ENCODE measurements around the gene NECTIN1. TPM values are rescaled to one million over a fixed set of nuclear protein-coding genes. Genes with fewer than 3 reads are reported as not detected.

Gene NECTIN1
- total RNA-seq, 2 experiments from 2014 or later = 0.34 to 0.39 TPM

GRCh38 chr11:119764108-119764868, 35.3 kb upstream of the NECTIN1 start:
- Mint-ChIP-seq H3K4me1 (ENCODE audit: low read depth) (no peaks in the 10 kb centered on the region), H3K27me3 (ENCODE audit: low read depth) (peaks cover 17% of the 10 kb centered on the region), H3K4me3 (no peak overlapping the region), H3K9me3 (ENCODE audit: insufficient read depth) (no peaks in the 10 kb centered on the region), H3K36me3 (ENCODE audit: low read depth) (no peaks in the 10 kb centered on the region), H3K27ac (no peak overlapping the region)
- DNase-seq (no peak), ATAC-seq (no peak)
- ChIA-PET CTCF (no interaction called here), POLR2A (no interaction called here)

- ATAC-seq (no peak), DNase-seq (no peak)
- peaks cover 11% of the 10 kb centered on the region for H3K27me3 Mint-ChIP-seq (ENCODE audit: low read depth)
- no peak overlapping the region for H3K4me3 Mint-ChIP-seq
- H3K9me3 Mint-ChIP-seq (ENCODE audit: insufficient read depth) = no peaks in the 10 kb centered on the region
- H3K36me3 Mint-ChIP-seq (ENCODE audit: low read depth) = no peaks in the 10 kb centered on the region
- H3K4me1 Mint-ChIP-seq (ENCODE audit: low read depth) = no peaks in the 10 kb centered on the region
- ChIA-PET CTCF (no interaction called here), POLR2A (no interaction called here)
- H3K27ac Mint-ChIP-seq = no peak overlapping the region
Observed at GRCh38 chr11:119763071-119763728, 34.2 kb upstream of the NECTIN1 start.

- CTCF ChIA-PET = no interaction called here
- H3K27ac Mint-ChIP-seq = no peak overlapping the region
- POLR2A ChIA-PET = no interaction called here
- no peak overlapping the region for H3K4me3 Mint-ChIP-seq
- no peak for ATAC-seq
- H3K27me3 Mint-ChIP-seq (ENCODE audit: low read depth) = peaks cover 16% of the 10 kb centered on the region
- DNase-seq = no peak
- H3K9me3 Mint-ChIP-seq (ENCODE audit: insufficient read depth) = no peaks in the 10 kb centered on the region
- no peaks in the 10 kb centered on the region for H3K4me1 Mint-ChIP-seq (ENCODE audit: low read depth)
- H3K36me3 Mint-ChIP-seq (ENCODE audit: low read depth) = no peaks in the 10 kb centered on the region
Observed at GRCh38 chr11:119759747-119760412, 30.9 kb upstream of the NECTIN1 start.

GRCh38 chr11:119759324-119759723, 30.3 kb upstream of the NECTIN1 start:
- Mint-ChIP-seq H3K4me1 (ENCODE audit: low read depth) (no peaks in the 10 kb centered on the region), H3K9me3 (ENCODE audit: insufficient read depth) (no peaks in the 10 kb centered on the region), H3K27me3 (ENCODE audit: low read depth) (peaks cover 14% of the 10 kb centered on the region), H3K36me3 (ENCODE audit: low read depth) (no peaks in the 10 kb centered on the region), H3K4me3 (no peak overlapping the region), H3K27ac (no peak overlapping the region)
- POLR2A ChIA-PET = no interaction called here
- DNase-seq (no peak), ATAC-seq (no peak)
- CTCF ChIA-PET = no interaction called here

- H3K4me1 Mint-ChIP-seq (ENCODE audit: low read depth) = no peaks in the 10 kb centered on the region
- DNase-seq = no peak
- H3K9me3 Mint-ChIP-seq (ENCODE audit: insufficient read depth) = no peaks in the 10 kb centered on the region
- H3K27ac Mint-ChIP-seq = no peak overlapping the region
- H3K36me3 Mint-ChIP-seq (ENCODE audit: low read depth) = no peaks in the 10 kb centered on the region
- no peak overlapping the region for H3K4me3 Mint-ChIP-seq
- ATAC-seq = no peak
- H3K27me3 Mint-ChIP-seq (ENCODE audit: low read depth) = peaks cover 11% of the 10 kb centered on the region
- ChIA-PET POLR2A (no interaction called here), CTCF (interaction anchor here (1.0 kb wide), 1 partner anchor 29 kb away, joined by 3 read pairs; the partner anchor contains the start of gene NECTIN1)
Observed at GRCh38 chr11:119758291-119758690, 29.3 kb upstream of the NECTIN1 start.

- no peak for DNase-seq
- POLR2A ChIA-PET = no interaction called here
- Mint-ChIP-seq H3K27ac (no peak overlapping the region), H3K4me1 (ENCODE audit: low read depth) (no peaks in the 10 kb centered on the region), H3K27me3 (ENCODE audit: low read depth) (peaks cover 16% of the 10 kb centered on the region), H3K4me3 (no peak overlapping the region), H3K36me3 (ENCODE audit: low read depth) (no peaks in the 10 kb centered on the region), H3K9me3 (ENCODE audit: insufficient read depth) (no peaks in the 10 kb centered on the region)
- CTCF ChIA-PET = no interaction called here
- no peak for ATAC-seq
Observed at GRCh38 chr11:119757378-119757777, 28.4 kb upstream of the NECTIN1 start.

DNA sequence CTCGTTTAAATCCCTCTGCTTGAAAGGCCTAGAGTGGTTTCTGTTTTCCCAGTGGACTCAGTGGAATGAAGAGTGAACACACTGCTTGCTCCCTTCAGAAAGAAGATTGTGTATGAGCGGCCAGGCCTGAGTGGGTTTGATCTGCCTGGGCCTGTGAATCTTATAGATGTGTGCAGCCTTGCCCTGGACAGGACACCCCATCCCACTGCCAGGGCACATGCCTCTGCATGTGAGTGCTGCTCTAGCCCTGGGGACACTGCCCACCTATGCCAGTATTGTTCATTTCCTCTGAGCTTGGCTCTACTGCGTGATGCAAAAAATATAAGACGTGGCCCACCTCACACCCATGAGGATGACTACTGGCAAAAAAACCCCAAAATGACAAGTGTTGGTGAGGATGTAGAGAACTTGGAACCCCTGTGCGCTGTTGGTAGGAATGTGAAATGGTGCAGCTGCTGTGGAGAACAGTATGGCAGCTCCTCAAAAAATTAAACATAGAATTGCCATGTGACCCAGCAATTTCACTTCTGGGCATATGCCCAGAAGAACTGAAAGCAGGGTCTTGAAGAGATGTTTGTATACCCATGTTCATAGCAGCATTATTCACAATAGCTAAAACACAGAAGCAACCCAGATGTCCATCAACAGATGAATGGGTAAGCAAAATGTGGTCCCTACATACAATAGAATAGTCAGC, 27.3 kb upstream of the NECTIN1 start:
- H3K27me3 Mint-ChIP-seq (ENCODE audit: low read depth) = peaks cover 22% of the 10 kb centered on the region
- H3K4me3 Mint-ChIP-seq = no peak overlapping the region
- H3K4me1 Mint-ChIP-seq (ENCODE audit: low read depth) = no peaks in the 10 kb centered on the region
- H3K27ac Mint-ChIP-seq = no peak overlapping the region
- CTCF ChIA-PET = no interaction called here
- no peaks in the 10 kb centered on the region for H3K36me3 Mint-ChIP-seq (ENCODE audit: low read depth)
- POLR2A ChIA-PET = no interaction called here
- H3K9me3 Mint-ChIP-seq (ENCODE audit: insufficient read depth) = no peaks in the 10 kb centered on the region
- DNase-seq (no peak), ATAC-seq (no peak)

DNA sequence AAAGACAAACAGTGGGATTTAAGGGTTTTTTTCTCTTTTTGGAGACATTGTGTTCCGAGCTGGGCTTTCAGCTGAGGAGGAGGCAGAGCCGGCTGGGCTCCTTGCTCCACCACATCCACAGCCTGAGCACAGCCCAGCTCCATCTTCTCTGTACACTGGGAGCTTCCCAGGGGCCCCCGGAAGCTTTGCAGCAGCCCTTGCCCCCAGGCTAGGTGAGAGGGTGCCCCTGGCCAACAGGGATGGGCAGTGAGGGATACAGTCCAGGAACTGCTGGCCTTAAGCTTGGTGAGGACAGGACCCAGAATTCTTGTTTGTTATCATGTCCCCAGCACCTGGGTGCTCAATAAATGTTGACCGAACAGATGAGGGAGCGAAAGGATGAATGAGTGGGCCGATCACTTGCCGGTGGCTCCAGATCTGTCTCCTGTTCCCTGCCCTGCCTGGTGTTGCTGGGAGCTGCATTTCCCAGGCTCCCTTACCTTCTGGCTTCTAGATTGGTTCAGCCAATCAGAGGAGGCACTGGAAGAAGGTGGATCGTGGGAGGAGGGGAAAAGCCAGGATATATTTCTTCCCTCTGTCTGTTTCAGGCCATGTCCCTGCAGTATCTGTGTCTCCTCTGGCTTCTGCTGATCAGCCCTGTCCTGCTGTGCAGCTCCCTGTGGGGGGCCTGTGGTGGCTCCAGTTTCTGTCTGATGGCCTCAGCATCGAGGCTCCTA, 26.5 kb upstream of the NECTIN1 start:
- Mint-ChIP-seq H3K4me3 (no peak overlapping the region), H3K9me3 (ENCODE audit: insufficient read depth) (no peaks in the 10 kb centered on the region), H3K27me3 (ENCODE audit: low read depth) (peaks cover 18% of the 10 kb centered on the region), H3K4me1 (ENCODE audit: low read depth) (no peaks in the 10 kb centered on the region), H3K36me3 (ENCODE audit: low read depth) (no peaks in the 10 kb centered on the region), H3K27ac (no peak overlapping the region)
- ATAC-seq = no peak
- ChIA-PET POLR2A (no interaction called here), CTCF (no interaction called here)
- DNase-seq = no peak

DNA sequence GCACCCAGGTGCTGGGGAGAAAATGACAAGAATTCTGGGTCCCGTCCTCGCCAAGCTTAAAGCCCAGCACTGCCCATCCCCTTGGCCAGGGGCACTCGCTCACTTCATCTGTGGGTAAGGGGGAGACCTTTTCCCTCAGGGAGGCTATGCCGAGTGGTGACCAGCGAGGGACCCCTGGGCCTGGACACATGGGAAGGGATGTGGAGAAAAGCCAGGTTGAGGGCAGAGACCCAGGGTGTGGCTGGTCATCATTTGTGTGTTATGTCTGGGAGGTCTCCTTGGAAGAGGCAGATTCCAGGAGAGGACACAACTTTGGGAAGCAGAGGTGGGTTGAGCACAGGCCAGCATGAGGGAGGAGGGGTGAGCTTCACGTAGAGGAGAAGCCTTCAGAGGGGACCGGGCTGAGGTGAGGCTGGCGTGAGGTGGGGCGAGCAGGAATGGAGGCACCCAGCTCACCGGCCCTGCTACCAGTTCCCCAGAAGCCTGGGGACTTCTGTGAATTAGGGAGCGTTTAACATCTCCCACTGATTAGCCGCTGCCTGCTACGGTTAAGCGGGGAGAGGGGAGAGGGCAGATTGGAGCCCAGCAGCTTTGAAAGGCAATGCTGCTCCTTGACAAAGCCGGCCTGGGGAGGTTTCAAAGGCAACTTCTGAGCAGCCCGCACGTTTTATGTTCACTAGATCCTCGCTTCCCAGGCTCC, 25.8 kb upstream of the NECTIN1 start:
- Mint-ChIP-seq H3K27me3 (ENCODE audit: low read depth) (peaks cover 17% of the 10 kb centered on the region), H3K4me1 (ENCODE audit: low read depth) (no peaks in the 10 kb centered on the region), H3K9me3 (ENCODE audit: insufficient read depth) (no peaks in the 10 kb centered on the region), H3K36me3 (ENCODE audit: low read depth) (no peaks in the 10 kb centered on the region), H3K27ac (no peak overlapping the region), H3K4me3 (no peak overlapping the region)
- CTCF ChIA-PET = no interaction called here
- ATAC-seq = no peak
- POLR2A ChIA-PET = no interaction called here
- no peak for DNase-seq

- ATAC-seq = no peak
- Mint-ChIP-seq H3K4me1 (ENCODE audit: low read depth) (no peaks in the 10 kb centered on the region), H3K27me3 (ENCODE audit: low read depth) (peaks cover 15% of the 10 kb centered on the region), H3K27ac (no peak overlapping the region), H3K36me3 (ENCODE audit: low read depth) (no peaks in the 10 kb centered on the region), H3K9me3 (ENCODE audit: insufficient read depth) (no peaks in the 10 kb centered on the region), H3K4me3 (no peak overlapping the region)
- ChIA-PET POLR2A (no interaction called here), CTCF (no interaction called here)
- no peak for DNase-seq
Observed at GRCh38 chr11:119754199-119754598, 25.2 kb upstream of the NECTIN1 start.

DNA sequence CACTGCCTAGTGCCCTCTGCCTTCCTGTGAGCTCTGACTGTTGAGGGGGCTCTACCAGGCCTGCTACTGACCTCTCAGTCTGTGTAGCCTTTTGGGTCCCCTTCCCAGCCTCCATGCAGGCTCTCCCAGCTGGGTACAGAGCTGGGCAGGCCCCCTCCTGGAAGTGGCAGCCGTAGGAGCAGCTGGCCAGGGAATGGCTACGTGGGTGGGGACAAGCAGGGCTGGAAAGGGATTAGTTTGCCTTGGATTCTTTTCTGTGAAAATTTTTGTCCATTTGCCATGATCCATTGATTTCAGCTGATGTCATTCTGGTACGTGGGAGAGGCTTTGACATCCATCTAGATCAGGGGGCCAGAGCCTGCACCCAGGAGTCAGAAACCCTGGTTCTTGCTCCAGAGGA, 23.9 kb upstream of the NECTIN1 start:
- no peak for ATAC-seq
- CTCF ChIA-PET = interaction anchor here (0.9 kb wide), 1 partner anchor 24 kb away, joined by 4 read pairs; the partner anchor contains the start of gene NECTIN1
- POLR2A ChIA-PET = no interaction called here
- H3K27ac Mint-ChIP-seq = no peak overlapping the region
- H3K9me3 Mint-ChIP-seq (ENCODE audit: insufficient read depth) = no peaks in the 10 kb centered on the region
- no peaks in the 10 kb centered on the region for H3K36me3 Mint-ChIP-seq (ENCODE audit: low read depth)
- no peak for DNase-seq
- no peak overlapping the region for H3K4me3 Mint-ChIP-seq
- H3K27me3 Mint-ChIP-seq (ENCODE audit: low read depth) = peaks cover 15% of the 10 kb centered on the region
- no peaks in the 10 kb centered on the region for H3K4me1 Mint-ChIP-seq (ENCODE audit: low read depth)
